ENCODE measurements around the gene LYPD3.
A peak's percentile ranks its signal among the peaks of the same experiment; 100 is the strongest.

LYPD3 gene

GRCh38 chr19:43470288-43470687 lies 4.9 kb upstream of the LYPD3 start:
- no peak for TF ChIP-seq CTCF (IDR thresholded peaks at IDR 0.05; ENCODE audit: low read depth, low read length, missing control alignments)
- H3K4me3 ChIP-seq (ENCODE audit: low read depth, low read length): no peak overlapping the region
- no peak for DNase-seq (ENCODE audit: low read depth)

GRCh38 chr19:43469160-43469480 lies 3.7 kb upstream of the LYPD3 start:
- no peak for TF ChIP-seq CTCF (IDR thresholded peaks at IDR 0.05; ENCODE audit: low read depth, low read length, missing control alignments)
- DNase-seq (ENCODE audit: low read depth): no peak
- no peak overlapping the region for H3K4me3 ChIP-seq (ENCODE audit: low read depth, low read length)

GRCh38 chr19:43468354-43469159 lies 3.1 kb upstream of the LYPD3 start:
- TF ChIP-seq CTCF (IDR thresholded peaks at IDR 0.05; ENCODE audit: low read depth, low read length, missing control alignments): no peak
- no peak for DNase-seq (ENCODE audit: low read depth)
- no peak overlapping the region for H3K4me3 ChIP-seq (ENCODE audit: low read depth, low read length)

GRCh38 chr19:43467730-43468129 lies 2.3 kb upstream of the LYPD3 start:
- no peak for DNase-seq (ENCODE audit: low read depth)
- no peak for TF ChIP-seq CTCF (IDR thresholded peaks at IDR 0.05; ENCODE audit: low read depth, low read length, missing control alignments)
- no peak overlapping the region for H3K4me3 ChIP-seq (ENCODE audit: low read depth, low read length)

GRCh38 chr19:43467276-43467675 lies 1.9 kb upstream of the LYPD3 start:
- TF ChIP-seq CTCF (IDR thresholded peaks at IDR 0.05; ENCODE audit: low read depth, low read length, missing control alignments): no peak
- no peak for DNase-seq (ENCODE audit: low read depth)
- H3K4me3 ChIP-seq (ENCODE audit: low read depth, low read length): no peak overlapping the region

GRCh38 chr19:43466793-43467192 lies 1.4 kb upstream of the LYPD3 start:
- DNase-seq (ENCODE audit: low read depth): no peak
- TF ChIP-seq CTCF (IDR thresholded peaks at IDR 0.05; ENCODE audit: low read depth, low read length, missing control alignments): no peak

GRCh38 chr19:43464134-43464775 lies 1.2 kb downstream of the LYPD3 start:
- TF ChIP-seq CTCF (IDR thresholded peaks at IDR 0.05; ENCODE audit: low read depth, low read length, missing control alignments): no peak
- DNase-seq (ENCODE audit: low read depth): no peak
- H3K4me3 ChIP-seq (ENCODE audit: low read depth, low read length): peak overlapping the region; percentile 68

More at GRCh38 chr19:43466793-43467192, 1.4 kb upstream of the LYPD3 start:
- no peak overlapping the region for H3K4me3 ChIP-seq (ENCODE audit: low read depth, low read length)

Measured in GM12864 (cell line).